HL-60 (cell line): Measurements from ENCODE around the gene HMCN2.

Experiments used
- DNase-seq, 2 experiments: peaks; one replicate each; pipeline ENCODE4 v3.0.0-alpha.2; 2010 to 2020; ENCODE audit warnings: low read depth in 1 of 2, low spot score in 1 of 2
- H3K27ac ChIP-seq: fragments of 250-450 bp; sonication (Bioruptor Pico); replicated peaks from 2 replicates; pipeline ENCODE4 v1.5.1; 2020; ENCODE audit warnings: mild to moderate bottlenecking, moderate library complexity
- H3K27me3 ChIP-seq: fragments of 250-450 bp; sonication (Bioruptor Pico); 2 replicates; pipeline ENCODE4 v1.5.1; 2021; ENCODE audit warnings: mild to moderate bottlenecking, moderate library complexity; ENCODE audit not compliant: insufficient read depth, poor library complexity, severe bottlenecking
- H3K4me3 ChIP-seq: replicated peaks from 2 replicates; pipeline ENCODE4 v1.5.1; 2011; ENCODE audit warnings: mild to moderate bottlenecking, control low read depth, low read length; ENCODE audit not compliant: insufficient read depth
- GABPA ChIP-seq: IDR thresholded peaks from 2 replicates; pipeline ENCODE4 v1.6.1; 2012; ENCODE audit warnings: low read depth
- POLR2AphosphoS5 ChIP-seq: IDR thresholded peaks from 2 replicates; pipeline ENCODE4 v1.6.1; 2012; ENCODE audit warnings: low read depth
- SPI1 ChIP-seq: IDR thresholded peaks from 2 replicates; pipeline ENCODE4 v1.6.1; 2012; ENCODE audit warnings: low read depth, mild to moderate bottlenecking, borderline replicate concordance
- TF ChIP-seq, protein P1 (sequence below): IDR thresholded peaks from one replicate; pipeline ENCODE4 v1.5.1; 2011; ENCODE audit warnings: low read length, control low read depth, inconsistent platforms; ENCODE audit not compliant: insufficient read depth
- TF ChIP-seq, protein P2 (sequence below): IDR thresholded peaks from 2 replicates; pipeline ENCODE4 v1.6.1; 2012; ENCODE audit warnings: low read depth; ENCODE audit not compliant: insufficient replicate concordance

Gene HMCN2

DNA sequence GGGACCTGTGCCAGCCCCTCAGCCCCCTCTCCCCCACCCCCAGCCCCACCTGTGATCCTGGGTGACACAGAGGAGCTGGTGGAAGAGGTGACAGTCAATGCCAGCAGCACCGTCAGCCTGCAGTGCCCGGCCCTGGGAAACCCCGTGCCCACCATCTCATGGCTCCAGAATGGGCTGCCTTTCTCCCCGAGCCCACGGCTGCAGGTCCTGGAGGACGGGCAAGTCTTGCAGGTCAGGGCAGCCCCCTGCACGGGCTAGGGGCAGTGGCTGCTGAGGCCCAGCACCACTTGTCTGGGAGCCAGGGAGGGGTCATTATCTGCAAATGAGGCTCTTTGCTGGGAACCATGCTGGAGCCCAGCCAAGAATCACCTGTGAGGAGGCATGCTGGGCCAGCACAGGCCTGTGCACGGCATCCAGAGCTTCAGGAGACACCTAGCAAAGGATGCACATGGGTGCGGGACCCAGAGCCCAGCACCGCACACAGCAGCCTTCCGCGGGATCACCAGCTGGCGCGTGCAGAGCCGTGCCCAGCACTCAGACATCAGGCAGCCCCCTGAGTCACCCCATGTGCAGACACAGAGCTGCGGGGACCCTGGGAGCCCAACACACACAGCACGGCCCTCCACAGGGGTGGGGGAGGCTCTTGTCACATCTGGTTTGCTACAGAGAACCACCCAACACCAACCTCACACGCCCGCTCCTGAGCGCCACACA, 117.2 kb downstream of the HMCN2 start:
- Histone ChIP-seq H3K27ac (no peak overlapping the region), H3K4me3 (no peak overlapping the region), H3K27me3 (no peaks in the 10 kb centered on the region)
- no peak for DNase-seq
- TF ChIP-seq, protein P1, sequence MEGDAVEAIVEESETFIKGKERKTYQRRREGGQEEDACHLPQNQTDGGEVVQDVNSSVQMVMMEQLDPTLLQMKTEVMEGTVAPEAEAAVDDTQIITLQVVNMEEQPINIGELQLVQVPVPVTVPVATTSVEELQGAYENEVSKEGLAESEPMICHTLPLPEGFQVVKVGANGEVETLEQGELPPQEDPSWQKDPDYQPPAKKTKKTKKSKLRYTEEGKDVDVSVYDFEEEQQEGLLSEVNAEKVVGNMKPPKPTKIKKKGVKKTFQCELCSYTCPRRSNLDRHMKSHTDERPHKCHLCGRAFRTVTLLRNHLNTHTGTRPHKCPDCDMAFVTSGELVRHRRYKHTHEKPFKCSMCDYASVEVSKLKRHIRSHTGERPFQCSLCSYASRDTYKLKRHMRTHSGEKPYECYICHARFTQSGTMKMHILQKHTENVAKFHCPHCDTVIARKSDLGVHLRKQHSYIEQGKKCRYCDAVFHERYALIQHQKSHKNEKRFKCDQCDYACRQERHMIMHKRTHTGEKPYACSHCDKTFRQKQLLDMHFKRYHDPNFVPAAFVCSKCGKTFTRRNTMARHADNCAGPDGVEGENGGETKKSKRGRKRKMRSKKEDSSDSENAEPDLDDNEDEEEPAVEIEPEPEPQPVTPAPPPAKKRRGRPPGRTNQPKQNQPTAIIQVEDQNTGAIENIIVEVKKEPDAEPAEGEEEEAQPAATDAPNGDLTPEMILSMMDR: no peak

DNA sequence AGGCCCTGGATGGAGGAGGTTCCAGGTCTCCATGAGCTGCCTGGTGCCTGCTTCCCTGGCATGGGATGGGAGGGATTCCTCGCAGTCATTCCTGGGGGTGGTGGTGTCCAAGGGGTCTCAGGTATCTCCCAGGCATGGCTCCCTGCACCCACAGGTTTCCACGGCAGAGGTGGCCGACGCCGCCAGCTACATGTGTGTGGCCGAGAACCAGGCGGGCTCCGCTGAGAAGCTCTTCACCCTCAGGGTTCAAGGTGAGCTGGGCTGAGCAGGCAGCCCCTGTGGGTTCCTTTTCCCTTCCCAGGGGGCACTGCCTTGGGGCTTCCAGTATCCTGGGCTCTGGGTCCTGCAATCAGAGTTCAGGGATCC, 117.8 kb downstream of the HMCN2 start:
- DNase-seq: no peak
- TF ChIP-seq SPI1 (no peak), GABPA (no peak), POLR2AphosphoS5 (no peak)
- TF ChIP-seq, protein P1: no peak
- TF ChIP-seq, protein P2, sequence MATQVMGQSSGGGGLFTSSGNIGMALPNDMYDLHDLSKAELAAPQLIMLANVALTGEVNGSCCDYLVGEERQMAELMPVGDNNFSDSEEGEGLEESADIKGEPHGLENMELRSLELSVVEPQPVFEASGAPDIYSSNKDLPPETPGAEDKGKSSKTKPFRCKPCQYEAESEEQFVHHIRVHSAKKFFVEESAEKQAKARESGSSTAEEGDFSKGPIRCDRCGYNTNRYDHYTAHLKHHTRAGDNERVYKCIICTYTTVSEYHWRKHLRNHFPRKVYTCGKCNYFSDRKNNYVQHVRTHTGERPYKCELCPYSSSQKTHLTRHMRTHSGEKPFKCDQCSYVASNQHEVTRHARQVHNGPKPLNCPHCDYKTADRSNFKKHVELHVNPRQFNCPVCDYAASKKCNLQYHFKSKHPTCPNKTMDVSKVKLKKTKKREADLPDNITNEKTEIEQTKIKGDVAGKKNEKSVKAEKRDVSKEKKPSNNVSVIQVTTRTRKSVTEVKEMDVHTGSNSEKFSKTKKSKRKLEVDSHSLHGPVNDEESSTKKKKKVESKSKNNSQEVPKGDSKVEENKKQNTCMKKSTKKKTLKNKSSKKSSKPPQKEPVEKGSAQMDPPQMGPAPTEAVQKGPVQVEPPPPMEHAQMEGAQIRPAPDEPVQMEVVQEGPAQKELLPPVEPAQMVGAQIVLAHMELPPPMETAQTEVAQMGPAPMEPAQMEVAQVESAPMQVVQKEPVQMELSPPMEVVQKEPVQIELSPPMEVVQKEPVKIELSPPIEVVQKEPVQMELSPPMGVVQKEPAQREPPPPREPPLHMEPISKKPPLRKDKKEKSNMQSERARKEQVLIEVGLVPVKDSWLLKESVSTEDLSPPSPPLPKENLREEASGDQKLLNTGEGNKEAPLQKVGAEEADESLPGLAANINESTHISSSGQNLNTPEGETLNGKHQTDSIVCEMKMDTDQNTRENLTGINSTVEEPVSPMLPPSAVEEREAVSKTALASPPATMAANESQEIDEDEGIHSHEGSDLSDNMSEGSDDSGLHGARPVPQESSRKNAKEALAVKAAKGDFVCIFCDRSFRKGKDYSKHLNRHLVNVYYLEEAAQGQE: no peak
- Histone ChIP-seq H3K27ac (no peak overlapping the region), H3K27me3 (no peaks in the 10 kb centered on the region), H3K4me3 (no peak overlapping the region)

DNA sequence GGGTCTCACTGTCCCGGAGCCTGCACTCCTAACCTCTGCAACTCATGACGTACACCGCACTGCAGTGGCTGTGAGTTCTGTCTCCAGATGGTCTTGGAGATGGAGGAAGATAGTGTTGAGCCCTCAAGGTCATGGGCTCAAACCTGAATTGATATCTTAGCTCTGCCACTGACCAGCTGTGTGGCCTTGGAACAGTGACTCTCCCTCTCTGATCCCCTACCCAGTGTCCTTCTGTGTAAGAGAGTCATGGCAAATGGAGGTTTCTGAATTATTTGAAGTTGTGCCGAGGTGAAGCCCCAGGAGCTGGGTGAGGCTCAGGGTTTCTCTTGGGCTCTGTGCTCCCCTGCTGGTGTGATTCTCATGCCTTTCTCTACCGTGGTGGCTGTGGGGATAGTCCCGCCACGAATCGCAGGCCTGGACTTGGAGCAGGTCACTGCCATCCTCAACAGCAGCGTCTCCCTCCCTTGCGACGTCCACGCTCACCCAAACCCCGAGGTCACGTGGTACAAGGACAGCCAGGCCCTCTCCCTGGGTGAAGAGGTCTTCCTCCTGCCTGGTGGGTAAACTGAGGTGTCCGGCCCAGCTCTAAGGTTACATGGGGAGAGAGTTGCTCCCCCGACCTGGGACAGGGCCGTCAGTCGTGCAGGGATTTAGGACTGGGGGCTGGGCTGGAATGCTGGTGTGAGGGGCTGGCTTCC, 118.6 kb downstream of the HMCN2 start:
- TF ChIP-seq, protein P1: no peak
- TF ChIP-seq POLR2AphosphoS5: no peak
- no peak for TF ChIP-seq SPI1
- TF ChIP-seq GABPA: no peak
- TF ChIP-seq, protein P2: no peak
- Histone ChIP-seq H3K27ac (no peak overlapping the region), H3K4me3 (no peak overlapping the region), H3K27me3 (no peaks in the 10 kb centered on the region)
- no peak for DNase-seq

DNA sequence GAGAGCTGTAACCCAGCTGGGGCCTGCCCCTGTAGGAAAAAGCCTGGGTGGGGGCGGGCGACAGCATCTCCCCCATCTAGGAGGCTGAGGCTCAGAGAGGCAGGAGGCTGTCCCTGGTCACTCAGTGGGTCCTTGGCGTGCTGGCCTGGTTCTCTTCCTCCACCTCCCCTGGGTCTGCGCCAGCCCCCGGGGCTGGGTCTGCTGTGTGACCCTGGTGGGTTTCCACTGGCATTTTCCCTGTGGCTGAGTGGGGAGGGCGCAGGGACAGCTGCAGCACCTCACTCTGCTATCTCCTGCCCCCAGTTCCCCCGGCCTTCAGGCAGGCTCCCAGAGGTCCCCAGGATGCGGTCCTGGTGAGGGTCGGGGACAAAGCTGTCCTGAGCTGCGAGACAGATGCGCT, 119.7 kb downstream of the HMCN2 start:
- no peak for TF ChIP-seq SPI1
- no peak for TF ChIP-seq GABPA
- TF ChIP-seq POLR2AphosphoS5: no peak
- TF ChIP-seq, protein P1: no peak
- TF ChIP-seq, protein P2: no peak
- Histone ChIP-seq H3K27ac (no peak overlapping the region), H3K4me3 (no peak overlapping the region), H3K27me3 (no peaks in the 10 kb centered on the region)
- DNase-seq: no peak
